Central memory CD8-positive, alpha-beta T cell (primary cell): Measurements from ENCODE around the gene SND1.
A peak's percentile ranks its signal among the peaks of the same experiment; 100 is the strongest.

ENCODE experiments used
- ATAC-seq: fragments of 150-1000 bp; cut with Tn5 transposase; replicated peaks from 2 replicates; pipeline ENCODE4 v1.10.0; 2022; ENCODE audit warnings: mild to moderate bottlenecking, moderate FRiP score, moderate number of reproducible peaks; ENCODE audit not compliant: poor library complexity, severe bottlenecking; ENCODE audit errors: extremely low read depth
- DNase-seq, 2 donors: peaks; one replicate each; pipeline ENCODE4 v3.0.0; 2021; ENCODE audit warnings: low spot score in 2 of 2
- H3K27ac Mint-ChIP-seq: one replicate; pipeline ENCODE4 v1.8.0; 2022; ENCODE audit warnings: low read depth, mild to moderate bottlenecking, moderate library complexity, mixed read lengths
- H3K27me3 Mint-ChIP-seq: one replicate; pipeline ENCODE4 v1.8.0; 2022; ENCODE audit warnings: mixed read lengths
- H3K36me3 Mint-ChIP-seq: one replicate; pipeline ENCODE4 v1.8.0; 2022; ENCODE audit warnings: mild to moderate bottlenecking, moderate library complexity, mixed read lengths; ENCODE audit not compliant: insufficient read depth
- H3K4me1 Mint-ChIP-seq: one replicate; pipeline ENCODE4 v1.8.0; 2022; ENCODE audit warnings: mixed read lengths
- H3K4me3 Mint-ChIP-seq: one replicate; pipeline ENCODE4 v1.8.0; 2022; ENCODE audit warnings: mild to moderate bottlenecking, moderate library complexity, mixed read lengths
- H3K9me3 Mint-ChIP-seq: one replicate; pipeline ENCODE4 v1.8.0; 2022; ENCODE audit warnings: mixed read lengths

The SND1 gene

GRCh38 chr7:127730658-127731276, 78.8 kb downstream of the SND1 start:
- ATAC-seq: no peak
- Mint-ChIP-seq H3K4me3 (no peak overlapping the region), H3K27ac (no peak overlapping the region), H3K27me3 (no peaks in the 10 kb centered on the region), H3K4me1 (peaks cover 18% of the 10 kb centered on the region), H3K36me3 (peaks cover 8% of the 10 kb centered on the region), H3K9me3 (no peaks in the 10 kb centered on the region)
- DNase-seq: no peak

GRCh38 chr7:127731431-127732080, 79.6 kb downstream of the SND1 start:
- DNase-seq (no peak), ATAC-seq (no peak)
- peaks cover 8% of the 10 kb centered on the region for H3K36me3 Mint-ChIP-seq

GRCh38 chr7:127732306-127732705, 80.3 kb downstream of the SND1 start:
- no peak overlapping the region for H3K4me3 Mint-ChIP-seq
- H3K36me3 Mint-ChIP-seq: peaks cover 9% of the 10 kb centered on the region
- DNase-seq (no peak), ATAC-seq (no peak)
- H3K4me1 Mint-ChIP-seq: peaks cover 21% of the 10 kb centered on the region
- no peaks in the 10 kb centered on the region for H3K9me3 Mint-ChIP-seq
- no peak overlapping the region for H3K27ac Mint-ChIP-seq
- H3K27me3 Mint-ChIP-seq: no peaks in the 10 kb centered on the region

More at GRCh38 chr7:127731431-127732080, 79.6 kb downstream of the SND1 start:
- H3K9me3 Mint-ChIP-seq: no peaks in the 10 kb centered on the region
- H3K27ac Mint-ChIP-seq: no peak overlapping the region
- H3K4me3 Mint-ChIP-seq: no peak overlapping the region
- H3K4me1 Mint-ChIP-seq: peaks cover 18% of the 10 kb centered on the region
- no peaks in the 10 kb centered on the region for H3K27me3 Mint-ChIP-seq

- Mint-ChIP-seq H3K27me3 (no peaks in the 10 kb centered on the region), H3K4me3 (no peak overlapping the region), H3K4me1 (peaks cover 23% of the 10 kb centered on the region), H3K9me3 (no peaks in the 10 kb centered on the region), H3K27ac (peak overlapping the region; percentile 2), H3K36me3 (peaks cover 10% of the 10 kb centered on the region)
- ATAC-seq: no peak
- no peak for DNase-seq
These were observed 82.0 kb downstream of the SND1 start for GRCh38 chr7:127733986-127734385.

GRCh38 chr7:127736511-127736910, 84.5 kb downstream of the SND1 start:
- Mint-ChIP-seq H3K4me1 (peaks cover 32% of the 10 kb centered on the region), H3K4me3 (no peak overlapping the region), H3K27ac (no peak overlapping the region), H3K27me3 (no peaks in the 10 kb centered on the region), H3K36me3 (peaks cover 9% of the 10 kb centered on the region), H3K9me3 (no peaks in the 10 kb centered on the region)
- DNase-seq (no peak), ATAC-seq (no peak)

GRCh38 chr7:127738859-127739258, 86.9 kb downstream of the SND1 start:
- peaks cover 9% of the 10 kb centered on the region for H3K36me3 Mint-ChIP-seq
- H3K4me1 Mint-ChIP-seq: peaks cover 42% of the 10 kb centered on the region
- H3K9me3 Mint-ChIP-seq: no peaks in the 10 kb centered on the region
- H3K27me3 Mint-ChIP-seq: no peaks in the 10 kb centered on the region
- ATAC-seq: no peak
- H3K27ac Mint-ChIP-seq: no peak overlapping the region
- no peak overlapping the region for H3K4me3 Mint-ChIP-seq
- no peak for DNase-seq

GRCh38 chr7:127741764-127742375, 89.9 kb downstream of the SND1 start:
- no peak overlapping the region for H3K4me3 Mint-ChIP-seq
- ATAC-seq (no peak), DNase-seq (no peak)
- no peaks in the 10 kb centered on the region for H3K27me3 Mint-ChIP-seq
- H3K4me1 Mint-ChIP-seq: peaks cover 57% of the 10 kb centered on the region
- H3K36me3 Mint-ChIP-seq: peaks cover 5% of the 10 kb centered on the region
- no peak overlapping the region for H3K27ac Mint-ChIP-seq
- H3K9me3 Mint-ChIP-seq: no peaks in the 10 kb centered on the region

- no peak overlapping the region for H3K27ac Mint-ChIP-seq
- H3K4me3 Mint-ChIP-seq: no peak overlapping the region
- ATAC-seq (no peak), DNase-seq (no peak)
- peaks cover 1% of the 10 kb centered on the region for H3K36me3 Mint-ChIP-seq
- no peaks in the 10 kb centered on the region for H3K27me3 Mint-ChIP-seq
- H3K4me1 Mint-ChIP-seq: peaks cover 54% of the 10 kb centered on the region
- H3K9me3 Mint-ChIP-seq: no peaks in the 10 kb centered on the region
These were observed 93.5 kb downstream of the SND1 start for GRCh38 chr7:127745445-127745844.

- Mint-ChIP-seq H3K36me3 (peaks cover 2% of the 10 kb centered on the region), H3K9me3 (no peaks in the 10 kb centered on the region), H3K27ac (no peak overlapping the region), H3K27me3 (no peaks in the 10 kb centered on the region), H3K4me1 (peaks cover 72% of the 10 kb centered on the region), H3K4me3 (no peak overlapping the region)
- no peak for ATAC-seq
- no peak for DNase-seq
These were observed 99.1 kb downstream of the SND1 start for GRCh38 chr7:127751062-127751461.

- Mint-ChIP-seq H3K27ac (no peak overlapping the region), H3K4me1 (peaks cover 75% of the 10 kb centered on the region), H3K27me3 (no peaks in the 10 kb centered on the region), H3K36me3 (peaks cover 2% of the 10 kb centered on the region), H3K4me3 (no peak overlapping the region), H3K9me3 (no peaks in the 10 kb centered on the region)
- ATAC-seq: no peak
- DNase-seq: no peak
These were observed 99.8 kb downstream of the SND1 start for GRCh38 chr7:127751490-127752448.

- Mint-ChIP-seq H3K27ac (no peak overlapping the region), H3K36me3 (peaks cover 2% of the 10 kb centered on the region), H3K4me3 (no peak overlapping the region), H3K27me3 (no peaks in the 10 kb centered on the region), H3K4me1 (peaks cover 78% of the 10 kb centered on the region), H3K9me3 (no peaks in the 10 kb centered on the region)
- DNase-seq (no peak), ATAC-seq (no peak)
These were observed 100.8 kb downstream of the SND1 start for GRCh38 chr7:127752829-127753228.

- no peak overlapping the region for H3K27ac Mint-ChIP-seq
- H3K4me3 Mint-ChIP-seq: no peak overlapping the region
- no peaks in the 10 kb centered on the region for H3K9me3 Mint-ChIP-seq
- ATAC-seq: no peak
- no peaks in the 10 kb centered on the region for H3K27me3 Mint-ChIP-seq
- DNase-seq: no peak
- H3K36me3 Mint-ChIP-seq: peaks cover 2% of the 10 kb centered on the region
- H3K4me1 Mint-ChIP-seq: peaks cover 78% of the 10 kb centered on the region
These were observed 102.5 kb downstream of the SND1 start for GRCh38 chr7:127754457-127754856.
